H1 (cell line): ENCODE measurements around the gene C1orf74. TPM values are rescaled to one million over a fixed set of nuclear protein-coding genes. Genes with fewer than 3 reads are reported as not detected.

Source experiments
- CTCF ChIA-PET: fragments of 300-600 bp; sonication (Branson Sonifier 250); formaldehyde crosslinking; loops from one replicate; lab custom pipeline; 2021; ENCODE audit not compliant: partially characterized antibody; lab: Charles Lee
- POLR2A ChIA-PET: fragments of 300-600 bp; sonication (Branson Sonifier 250); formaldehyde crosslinking; loops from one replicate; lab custom pipeline; 2021; ENCODE audit warnings: inconsistent platforms; ENCODE audit not compliant: partially characterized antibody; lab: Charles Lee
- DNase-seq, 2 experiments: peaks; one replicate each; pipeline versions ENCODE4 v3.0.0 to v3.0.0-alpha.2; 2010 to 2022; ENCODE audit warnings: low spot score in 2 of 2, low read depth in 1 of 2, mixed read lengths in 1 of 2
- FAIRE-seq: peaks from 2 replicates; lab custom pipeline; 2011; peaks lifted over from hg19 to GRCh38; lab: Jason Lieb, UNC
- H2AFZ ChIP-seq: 2 replicates; pipeline ENCODE4 v1.8.1; 2012; ENCODE audit warnings: low read length, inconsistent platforms
- H2AK5ac ChIP-seq: 2 replicates; pipeline ENCODE4 v1.6.1; 2013; ENCODE audit warnings: low read depth, low read length
- H2BK120ac ChIP-seq: replicated peaks from 2 replicates; pipeline ENCODE3; 2013; ENCODE audit warnings: low read depth, low read length, inconsistent platforms
- H2BK12ac ChIP-seq: 2 replicates; pipeline ENCODE4 v1.6.1; 2013; ENCODE audit warnings: low read depth, low read length
- H2BK15ac ChIP-seq: 2 replicates; pipeline ENCODE4 v1.6.1; 2013; ENCODE audit warnings: low read length
- H2BK20ac ChIP-seq: 2 replicates; pipeline ENCODE4 v1.6.1; 2013; ENCODE audit warnings: low read length
- H2BK5ac ChIP-seq: 2 replicates; pipeline ENCODE4 v1.6.1; 2013; ENCODE audit warnings: low read depth, low read length
- H3K14ac ChIP-seq: 2 replicates; pipeline ENCODE4 v1.6.1; 2013; ENCODE audit warnings: inconsistent platforms; ENCODE audit not compliant: insufficient read length
- H3K18ac ChIP-seq: 2 replicates; pipeline ENCODE4 v1.6.1; 2013; ENCODE audit warnings: low read length; ENCODE audit errors: extremely low read depth
- H3K23ac ChIP-seq: 2 replicates; pipeline ENCODE4 v1.6.1; 2013; ENCODE audit warnings: inconsistent platforms; ENCODE audit not compliant: insufficient read length
- H3K23me2 ChIP-seq: 2 replicates; pipeline ENCODE4 v1.6.1; 2013; ENCODE audit warnings: low read depth, low read length
- H3K27ac ChIP-seq: 2 replicates; pipeline ENCODE4 v1.6.1; 2011; ENCODE audit warnings: low read depth, low read length, inconsistent platforms
- H3K27me3 ChIP-seq, 4 experiments: replicated peaks in 1 of 4; 1 replicate in 1 of 4; 2 replicates in 3 of 4; pipeline versions ENCODE4 v1.6.1 to v1.8.1; 2011 to 2013; ENCODE audit warnings: low read length in 3 of 4, mild to moderate bottlenecking in 3 of 4, inconsistent platforms in 2 of 4, mixed read lengths in 2 of 4, moderate library complexity in 1 of 4; ENCODE audit not compliant: control insufficient read depth in 3 of 4, insufficient read depth in 3 of 4; ENCODE audit errors: extremely low read depth in 1 of 4
- H3K36me3 ChIP-seq, 4 experiments: 2 replicates each; pipeline versions ENCODE4 v1.6.1 to v1.8.1; 2011 to 2013; ENCODE audit warnings: mild to moderate bottlenecking in 4 of 4, low read length in 3 of 4, moderate library complexity in 2 of 4, control low read depth in 1 of 4, inconsistent platforms in 1 of 4; ENCODE audit not compliant: insufficient read depth in 4 of 4, control insufficient read depth in 2 of 4
- H3K4ac ChIP-seq: replicated peaks from 2 replicates; pipeline ENCODE3; 2013; ENCODE audit warnings: low read length, low read depth, mixed read lengths, inconsistent platforms; ENCODE audit not compliant: insufficient read length
- H3K4me1 ChIP-seq, 4 experiments: replicated peaks in 1 of 4; 1 replicate in 1 of 4; 2 replicates in 3 of 4; pipeline versions ENCODE4 v1.6.1 to v1.8.1; 2011 to 2013; ENCODE audit warnings: low read length in 3 of 4, inconsistent platforms in 2 of 4, mixed read lengths in 1 of 4; ENCODE audit not compliant: insufficient read depth in 4 of 4, control insufficient read depth in 3 of 4
- H3K4me2 ChIP-seq, 2 experiments: 2 replicates each; pipeline versions ENCODE4 v1.6.1 to v1.8.1; 2011 to 2013; ENCODE audit warnings: low read depth in 2 of 2, low read length in 2 of 2, control low read depth in 1 of 2, inconsistent platforms in 1 of 2, mild to moderate bottlenecking in 1 of 2; ENCODE audit not compliant: insufficient read depth in 1 of 2
- H3K4me3 ChIP-seq, 4 experiments: fragments of 200-600, 300-600 bp in 1 of 4; sonication (generic), shearing (Covaris generic), sonication (Bioruptor Twin) in 1 of 4; 2 replicates each; pipeline versions ENCODE4 v1.5.1 to v1.8.1; 2011 to 2016; ENCODE audit warnings: low read length in 4 of 4, low read depth in 3 of 4, control low read depth in 2 of 4, inconsistent platforms in 2 of 4, mild to moderate bottlenecking in 2 of 4, mixed read lengths in 1 of 4, moderate library complexity in 1 of 4; ENCODE audit not compliant: insufficient read depth in 2 of 4; ENCODE audit errors: extremely low read depth in 1 of 4
- H3K56ac ChIP-seq: replicated peaks from 2 replicates; pipeline ENCODE3; 2013; ENCODE audit warnings: low read depth, mild to moderate bottlenecking, mixed read lengths, low read length, inconsistent platforms; ENCODE audit not compliant: insufficient read length
- H3K79me1 ChIP-seq: 2 replicates; pipeline ENCODE4 v1.6.1; 2013; ENCODE audit warnings: low read depth, low read length, control low read depth
- H3K79me2 ChIP-seq, 2 experiments: 2 replicates each; pipeline versions ENCODE4 v1.6.1 to v1.8.1; 2012 to 2013; ENCODE audit warnings: low read length in 2 of 2, mild to moderate bottlenecking in 2 of 2, inconsistent platforms in 1 of 2; ENCODE audit not compliant: insufficient read depth in 2 of 2, control insufficient read depth in 1 of 2
- H3K9ac ChIP-seq, 4 experiments: replicated peaks in 1 of 4; 1 replicate in 1 of 4; 2 replicates in 3 of 4; pipeline versions ENCODE4 v1.6.1 to v1.8.1; 2011 to 2013; ENCODE audit warnings: low read depth in 3 of 4, low read length in 3 of 4, control low read depth in 2 of 4, mild to moderate bottlenecking in 2 of 4, moderate library complexity in 2 of 4, inconsistent platforms in 1 of 4; ENCODE audit errors: extremely low read depth in 1 of 4
- H3K9me3 ChIP-seq, 2 experiments: 2 replicates each; pipeline versions ENCODE4 v1.6.1 to v1.8.1; 2012 to 2013; ENCODE audit warnings: mild to moderate bottlenecking in 2 of 2, moderate library complexity in 2 of 2, control low read depth in 1 of 2, inconsistent platforms in 1 of 2, low read depth in 1 of 2, low read length in 1 of 2, mixed read lengths in 1 of 2; ENCODE audit not compliant: insufficient read depth in 2 of 2
- H4K20me1 ChIP-seq, 2 experiments: replicated peaks in 1 of 2; 2 replicates each; pipeline versions ENCODE3 to v1.8.1; 2011 to 2013; ENCODE audit warnings: inconsistent platforms in 2 of 2, low read length in 2 of 2, mild to moderate bottlenecking in 1 of 2; ENCODE audit not compliant: insufficient read depth in 2 of 2, control insufficient read depth in 1 of 2
- H4K5ac ChIP-seq: 2 replicates; pipeline ENCODE4 v1.6.1; 2013; ENCODE audit warnings: low read length, low read depth, mixed read lengths, inconsistent platforms; ENCODE audit not compliant: insufficient read length
- H4K8ac ChIP-seq: 2 replicates; pipeline ENCODE4 v1.8.0; 2013; ENCODE audit warnings: mild to moderate bottlenecking, moderate library complexity, low read length, inconsistent platforms; ENCODE audit not compliant: insufficient read depth; ENCODE audit errors: extremely low read depth
- H4K91ac ChIP-seq: replicated peaks from 2 replicates; pipeline ENCODE3; 2013; ENCODE audit warnings: low read length, mixed read lengths, inconsistent platforms; ENCODE audit not compliant: insufficient read length
- BRCA1 ChIP-seq: IDR thresholded peaks from 2 replicates; pipeline ENCODE4 v1.6.1; 2012; ENCODE audit warnings: low read depth, low read length, improper control_type of control experiment
- RAD21 ChIP-seq, 2 experiments: IDR thresholded peaks in 1 of 2; conservative IDR thresholded peaks in 1 of 2; 2 replicates each; pipeline ENCODE4 v1.6.1; 2011; ENCODE audit warnings: low read depth in 2 of 2, low read length in 2 of 2, improper control_type of control experiment in 1 of 2, inconsistent platforms in 1 of 2, mild to moderate bottlenecking in 1 of 2, moderate library complexity in 1 of 2
- YY1 ChIP-seq: IDR thresholded peaks from 2 replicates; pipeline ENCODE4 v1.6.1; 2011; ENCODE audit warnings: low read depth, mild to moderate bottlenecking, low read length
- WGBS, 2 experiments: shearing (Covaris generic) in 1 of 2; methylation state at CpG; one replicate each; pipeline versions ENCODE4 v1.1.6 to v1.1.7; 2013 to 2015; ENCODE audit warnings: low lambda C conversion rate in 2 of 2, mixed read lengths in 2 of 2, inconsistent platforms in 1 of 2, low coverage in 1 of 2, missing lambda C conversion rate in 1 of 2; ENCODE audit not compliant: insufficient replicate concordance in 2 of 2, insufficient coverage in 1 of 2, insufficient read length in 1 of 2; ENCODE audit errors: extremely low coverage in 1 of 2, missing lambda C conversion rate in 1 of 2; 5-methylcytosine and 5-hydroxymethylcytosine counted together
- polyA plus RNA-seq, 7 experiments: library from polyadenylated mRNA; depleted of rRNA in 3 of 7; stranded (reverse) in 5 of 7; unstranded in 2 of 7; fragments of >200 nt in 5 of 7; fragments of 200-250 nt in 2 of 7; gene quantifications; 1 replicate in 5 of 7; 2 replicates in 1 of 7; 4 replicates in 1 of 7; pipeline versions ENCODE4 v1.2.1 to v1.2.3, GENCODE V29; 2011 to 2013; ENCODE audit warnings: missing spikeins in 2 of 7, mixed read lengths in 2 of 7
- total RNA-seq: library from RNA; stranded (reverse); fragmentation: NEBNext Ultra II Directional; extraction: Animal tissue kit (Norgen Biotek cat#: 25700); gene quantifications from 2 replicates; pipeline ENCODE4 v1.2.1, GENCODE V29; 2021

Gene C1orf74
- total and polyA plus RNA-seq, 2 of the 8 experiments (the other 6 are each of a cell fraction or from before 2014, with no cell fraction given): 3.1 to 3.9 TPM

DNA sequence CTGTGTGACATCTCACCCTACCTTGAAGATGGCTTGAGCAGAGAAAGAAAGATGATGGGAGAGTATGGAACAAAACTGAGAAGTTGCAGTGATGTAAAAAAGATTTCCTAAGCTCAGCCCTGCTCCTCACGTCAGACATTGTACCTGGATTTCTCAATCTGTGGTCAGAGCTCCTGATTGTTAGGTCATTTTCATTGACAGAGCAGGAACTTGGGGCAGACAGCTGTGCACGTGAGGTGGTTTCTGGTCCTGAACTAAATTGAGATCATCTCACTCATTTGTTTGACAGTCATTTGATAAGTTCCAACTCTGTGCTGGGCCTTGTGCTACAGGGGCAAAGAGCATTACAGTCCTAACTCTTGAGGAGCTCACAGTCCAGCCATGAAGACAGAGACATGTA, 18.3 kb downstream of the C1orf74 start:
- H3K56ac ChIP-seq: no peak overlapping the region
- H3K23me2 ChIP-seq: peaks cover 9% of the 10 kb centered on the region; the same call in 1 of the 2 replicates
- H3K14ac ChIP-seq: no peak overlapping the region
- H2BK20ac ChIP-seq: no peak overlapping the region
- peaks cover 3 to 5% of the 10 kb centered on the region in 2 experiments; a peak in 2 of 4 replicates for H3K9me3 ChIP-seq
- no peak overlapping the region for H2BK120ac ChIP-seq
- no peak overlapping the region for H2BK12ac ChIP-seq
- ChIA-PET CTCF (interaction anchor here (0.6 to 3.1 kb wide), 6 partner anchors 8 to 163 kb away, joined by 3 to 14 read pairs (median 4); no protein-coding TSS in a partner anchor), POLR2A (interaction anchor here (1.5 to 1.7 kb wide), 2 partner anchors 11 to 18 kb away, joined by 3 to 4 read pairs; partner anchors contain the start of gene C1orf74)
- no peaks in the 10 kb centered on the region; a peak in 1 of 7 replicates for H3K4me1 ChIP-seq
- H4K20me1 ChIP-seq: peaks cover 0 to 6% of the 10 kb centered on the region in 2 experiments
- no peak overlapping the region for H3K18ac ChIP-seq
- no peak overlapping the region for H2BK15ac ChIP-seq
- no peak overlapping the region for H4K91ac ChIP-seq
- H3K27ac ChIP-seq: no peak overlapping the region
- H2BK5ac ChIP-seq: no peak overlapping the region
- no peak for DNase-seq
- no peak overlapping the region for H3K23ac ChIP-seq
- H4K5ac ChIP-seq: no peak overlapping the region
- H4K8ac ChIP-seq: no peak overlapping the region
- no peaks in the 10 kb centered on the region for H3K79me2 ChIP-seq
- H3K9ac ChIP-seq: no peak overlapping the region
- no peak overlapping the region for H2AK5ac ChIP-seq
- no peak for FAIRE-seq
- H3K36me3 ChIP-seq: no peaks in the 10 kb centered on the region; a peak in 1 of 8 replicates
- no peaks in the 10 kb centered on the region for H3K79me1 ChIP-seq
- H3K4ac ChIP-seq: no peak overlapping the region
- H3K27me3 ChIP-seq: no peaks in the 10 kb centered on the region; a peak in 2 of 7 replicates
- H3K4me3 ChIP-seq: no peak overlapping the region
- no peak for TF ChIP-seq RAD21 (IDR thresholded peaks at IDR 0.05 in 1 of 2, conservative IDR thresholded peaks at IDR 0.05 in 1 of 2; ENCODE audit: low read depth in 2 of 2, low read length in 2 of 2)
- TF ChIP-seq BRCA1: no peak
- no peak for TF ChIP-seq YY1
- no peak overlapping the region for H2AFZ ChIP-seq
- no peak overlapping the region for H3K4me2 ChIP-seq
- WGBS, 2 experiments: 76% methylated on average over 2 of the region's 2 CpGs; no CpG with 5 or more reads in 1 of the 2 experiments
